Activated CD4-positive, alpha-beta T cell treated with anti-CD3 and anti-CD28 coated beads for 24 hours (primary cell): Measurements from ENCODE around the gene ODR4.
A peak's percentile ranks its signal among the peaks of the same experiment; 100 is the strongest.
"Not testable (repeated sequence)": the region's sequence is repeated elsewhere in the genome, so short reads cannot be mapped to it uniquely, and the experiment has no call there.

ENCODE experiments used
- DNase-seq, 2 donors: peaks; one replicate each; pipeline ENCODE4 v3.0.0-alpha.2; 2020; ENCODE audit warnings: low read depth in 2 of 2

The ODR4 gene

DNA sequence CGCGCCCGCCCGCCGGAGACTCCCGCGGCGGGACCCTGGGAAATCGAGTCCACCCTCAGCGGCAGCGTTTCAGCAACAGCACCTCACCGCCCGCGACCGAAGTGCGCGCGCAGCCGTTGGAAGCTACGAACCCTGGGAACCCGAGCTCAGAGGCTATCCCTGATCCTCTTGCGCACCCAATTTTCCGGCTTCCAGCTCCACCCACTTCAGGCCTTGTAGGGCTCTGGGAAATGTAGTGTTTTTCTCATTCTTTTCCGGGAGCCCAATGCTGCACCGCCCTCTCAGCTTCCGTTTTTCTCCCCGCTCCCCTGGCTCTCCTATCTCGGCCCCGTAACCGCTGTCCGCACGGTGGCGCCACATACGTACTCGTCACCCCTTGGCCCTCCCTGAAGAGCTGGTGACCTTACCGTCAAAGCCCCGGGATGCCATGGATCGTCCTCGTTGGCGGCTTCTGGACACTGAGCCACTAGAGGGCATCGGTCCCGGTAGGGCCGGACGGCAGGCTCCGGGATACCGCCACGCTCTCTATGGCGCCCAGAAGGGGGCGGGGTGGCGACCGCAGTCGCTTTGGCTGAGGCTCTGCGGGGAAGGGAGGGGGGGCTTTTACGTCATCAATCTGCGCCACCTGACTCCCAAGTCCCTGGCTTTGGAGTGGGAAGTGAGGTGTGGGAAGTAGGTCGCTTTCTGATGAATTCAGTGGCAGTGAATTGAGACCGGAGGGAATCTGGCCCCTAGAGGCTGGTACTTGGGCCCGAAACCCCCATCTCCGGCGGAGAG, at the start of gene ODR4, which contains the start of gene TPR:
Gene ODR4 (plus strand): TSS at position 687 of the 777 bp plus-strand sequence. CDS start 3,948 bp downstream, outside the sequence.
Gene TPR (minus strand): TSS at position 102 of the 777 bp plus-strand sequence. CDS start 225 bp downstream, outside the sequence.
- peak; percentile 91 to 94 for DNase-seq

DNA sequence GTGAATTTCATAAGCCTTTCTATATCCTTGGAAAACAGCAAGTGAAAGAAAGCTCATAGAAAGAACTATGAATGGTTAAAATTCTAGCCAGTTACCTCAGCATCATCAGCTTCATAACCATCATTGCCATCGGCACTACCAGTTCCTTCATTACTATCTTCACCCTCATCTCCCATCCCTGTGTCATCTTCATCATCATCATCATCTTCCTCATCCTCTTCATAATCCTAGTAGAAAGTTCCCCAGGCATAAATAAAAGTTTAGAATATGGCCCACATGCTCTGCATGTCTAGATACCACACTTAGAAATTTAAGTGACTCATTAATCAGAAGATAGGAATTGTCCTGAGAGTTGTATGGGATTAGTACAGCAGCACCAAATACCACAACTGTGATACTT, 49.6 kb upstream of the ODR4 start:
- DNase-seq: no peak

- no peak for DNase-seq
These were observed 48.3 kb upstream of the ODR4 start for GRCh38 chr1:186327331-186327730.

- DNase-seq: no peak
These were observed 44.9 kb upstream of the ODR4 start for GRCh38 chr1:186330758-186331157.

DNA sequence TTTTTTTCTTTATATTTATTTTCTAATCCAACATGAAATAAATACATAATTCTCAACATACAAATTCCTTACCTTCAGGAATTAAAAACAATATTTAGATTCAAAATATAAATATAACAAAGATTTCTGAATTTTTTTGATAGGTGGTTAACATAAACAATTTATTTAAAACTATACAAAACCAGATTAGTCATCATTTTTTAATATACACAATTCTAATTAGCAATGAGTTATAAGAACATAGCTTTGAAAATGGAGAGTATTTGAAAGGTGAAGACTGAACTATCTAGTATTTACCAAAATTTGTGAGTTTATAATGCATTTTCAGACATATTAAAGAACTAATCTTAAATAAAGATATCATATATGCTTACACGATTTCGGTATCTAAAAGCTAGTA, 38.1 kb upstream of the ODR4 start:
- DNase-seq: no peak

GRCh38 chr1:186340772-186341171, 34.9 kb upstream of the ODR4 start:
- DNase-seq: no peak

DNA sequence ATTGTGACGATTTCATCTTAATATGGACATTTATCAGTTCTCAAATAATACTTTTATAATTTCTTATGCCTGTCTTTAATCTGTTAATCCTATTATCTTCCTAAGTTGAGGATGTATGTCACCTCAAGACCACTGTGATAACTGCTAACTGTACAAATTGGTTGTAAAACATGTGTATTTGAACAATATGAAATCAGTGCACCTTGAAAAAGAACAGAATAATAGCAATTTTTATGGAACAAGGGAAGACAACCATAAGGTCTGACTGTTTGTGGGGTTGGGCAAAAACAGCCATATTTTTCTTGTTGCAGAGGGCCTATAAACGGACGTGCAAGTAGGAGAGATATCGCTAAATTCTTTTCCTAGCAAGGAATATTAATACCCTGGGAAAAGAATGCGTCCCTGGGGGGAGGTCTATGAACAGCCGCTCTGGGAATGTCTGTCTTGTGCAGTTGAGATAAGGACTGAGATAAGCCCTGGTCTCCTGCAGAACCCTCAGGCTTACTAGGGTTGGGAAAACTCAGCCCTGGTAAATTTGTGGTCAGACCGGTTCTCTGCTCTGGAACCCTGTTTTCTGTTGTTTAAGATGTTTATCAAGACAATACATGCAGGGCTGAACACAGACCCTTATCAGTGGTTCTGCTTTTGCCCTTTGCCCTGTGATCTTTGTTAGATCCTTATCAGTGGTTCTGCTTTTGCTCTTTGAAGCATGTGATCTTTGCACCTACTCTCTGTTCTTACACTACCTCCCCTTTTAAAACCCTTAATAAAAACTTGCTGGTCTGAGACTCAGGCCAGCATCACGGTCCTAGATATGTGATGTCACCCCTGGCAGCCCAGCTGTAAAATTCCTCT, 27.6 kb upstream of the ODR4 start:
- DNase-seq: not testable (repeated sequence)

DNA sequence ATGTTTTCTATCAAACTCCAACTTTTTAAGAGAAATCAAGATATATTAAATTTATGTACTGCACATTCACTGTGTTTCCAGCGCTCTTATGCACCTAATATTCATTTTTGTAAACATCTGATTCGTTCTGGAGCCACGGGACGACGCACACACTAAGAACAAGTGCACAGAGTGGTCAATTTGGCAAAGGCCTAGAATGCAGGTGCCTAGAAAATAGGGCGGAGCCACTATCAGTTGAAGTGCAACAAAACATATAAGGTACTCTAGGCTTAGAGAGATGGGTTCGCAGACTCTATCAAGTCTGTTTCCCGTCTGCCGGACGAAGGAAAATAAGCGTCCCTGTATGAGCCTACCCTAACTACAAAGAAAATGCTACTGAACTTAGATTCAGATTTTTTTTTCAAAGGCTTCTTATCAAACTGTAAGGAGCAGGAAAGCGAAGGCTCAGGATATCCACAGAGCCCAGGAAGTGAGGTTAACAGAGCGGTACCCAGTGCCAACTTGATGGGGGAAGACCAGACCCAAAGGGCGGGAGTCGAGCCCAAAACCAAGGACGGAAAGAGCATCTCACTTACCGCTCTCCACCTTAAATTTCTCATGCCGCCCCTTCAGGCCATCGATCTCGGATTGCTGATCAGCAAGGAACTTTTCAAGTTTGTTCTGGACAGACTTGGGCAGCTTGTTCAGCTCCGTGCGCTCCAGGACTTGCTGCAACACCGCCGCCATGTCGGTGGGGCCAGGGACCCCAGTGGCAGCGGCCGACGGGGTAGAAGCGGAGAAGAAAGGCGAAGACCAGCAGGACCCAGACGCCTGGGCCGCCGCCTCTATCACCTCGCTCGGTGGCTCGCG, 1.1 kb upstream of the ODR4 start:
- DNase-seq: peak in 1 of 2 donors; percentile 3

GRCh38 chr1:186375929-186376319, 286 bp downstream of the ODR4 start:
- no peak for DNase-seq

DNA sequence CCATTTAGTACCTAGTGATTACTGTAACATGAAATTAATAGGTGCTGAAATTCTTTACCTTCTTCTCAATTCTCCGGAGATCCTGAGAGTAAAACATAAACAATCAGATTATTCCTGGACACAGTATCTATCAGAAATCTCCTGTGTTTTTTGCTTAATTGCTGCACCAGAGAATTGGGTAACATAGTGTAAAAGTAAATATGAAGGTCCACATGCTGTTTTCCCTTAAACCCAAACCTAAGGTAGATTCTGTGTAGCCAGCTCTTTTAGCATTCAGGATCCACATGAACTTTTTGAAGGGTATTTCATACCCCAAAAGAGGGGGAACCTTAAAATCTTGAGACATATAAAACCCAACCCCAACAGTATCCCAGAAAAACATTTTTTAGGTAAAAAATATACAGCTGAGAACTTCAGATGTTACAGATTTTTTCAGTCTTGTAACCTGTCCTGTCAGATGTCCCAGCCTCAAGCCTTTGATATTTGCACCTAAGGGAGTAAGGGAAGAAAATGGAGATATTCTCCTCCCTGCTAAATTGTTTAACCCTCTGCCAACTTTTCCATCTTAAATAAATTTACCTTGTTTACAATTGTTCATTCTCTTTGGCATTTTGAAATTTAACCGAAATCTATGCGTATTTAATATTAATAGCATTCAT, 11.2 kb downstream of the ODR4 start:
- DNase-seq: no peak

GRCh38 chr1:186390925-186391324, 15.3 kb downstream of the ODR4 start:
- DNase-seq: no peak

GRCh38 chr1:186391841-186392240, 16.2 kb downstream of the ODR4 start:
- DNase-seq: no peak

- not testable (repeated sequence) for DNase-seq
These were observed 17.1 kb downstream of the ODR4 start for GRCh38 chr1:186392711-186393110.

DNA sequence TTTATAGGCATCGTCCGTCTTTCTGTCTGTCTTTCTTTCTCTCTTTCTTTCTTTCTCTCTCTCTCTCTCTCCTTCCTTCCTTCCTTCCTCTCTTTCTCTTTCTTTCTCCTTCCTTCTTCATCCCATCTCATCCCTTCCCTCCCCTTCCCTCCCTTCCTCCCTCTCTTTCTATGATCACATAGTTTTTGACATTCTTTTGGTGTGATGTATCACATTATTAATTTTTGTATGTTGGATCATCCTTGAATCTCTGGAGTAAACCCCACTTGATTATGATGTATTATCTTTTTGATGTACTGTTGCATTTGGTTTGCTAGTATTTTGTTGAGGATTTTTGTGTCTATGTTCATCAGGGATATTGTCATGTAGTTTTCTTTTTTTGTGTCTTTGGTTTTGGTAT, 25.8 kb downstream of the ODR4 start:
- DNase-seq: not testable (repeated sequence)

DNA sequence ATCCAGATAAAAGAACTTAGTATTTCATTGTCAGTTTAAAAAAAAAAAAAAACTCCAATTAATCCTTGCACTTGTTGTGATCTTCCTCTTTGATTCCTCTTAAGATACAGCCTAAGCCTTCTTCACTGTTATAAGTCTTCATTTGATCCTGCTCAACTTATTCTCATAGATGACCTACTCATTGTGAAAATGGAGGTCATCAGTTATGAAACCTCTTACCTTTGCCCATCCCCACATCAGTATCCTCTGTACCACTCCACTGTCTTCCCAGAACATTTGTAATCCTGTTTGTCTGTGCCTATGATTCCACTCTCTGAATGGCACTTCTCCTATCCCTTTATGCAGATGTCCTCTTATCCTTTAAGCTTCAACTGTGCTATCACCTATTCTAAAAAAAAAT, 28.0 kb downstream of the ODR4 start:
- DNase-seq: no peak

DNA sequence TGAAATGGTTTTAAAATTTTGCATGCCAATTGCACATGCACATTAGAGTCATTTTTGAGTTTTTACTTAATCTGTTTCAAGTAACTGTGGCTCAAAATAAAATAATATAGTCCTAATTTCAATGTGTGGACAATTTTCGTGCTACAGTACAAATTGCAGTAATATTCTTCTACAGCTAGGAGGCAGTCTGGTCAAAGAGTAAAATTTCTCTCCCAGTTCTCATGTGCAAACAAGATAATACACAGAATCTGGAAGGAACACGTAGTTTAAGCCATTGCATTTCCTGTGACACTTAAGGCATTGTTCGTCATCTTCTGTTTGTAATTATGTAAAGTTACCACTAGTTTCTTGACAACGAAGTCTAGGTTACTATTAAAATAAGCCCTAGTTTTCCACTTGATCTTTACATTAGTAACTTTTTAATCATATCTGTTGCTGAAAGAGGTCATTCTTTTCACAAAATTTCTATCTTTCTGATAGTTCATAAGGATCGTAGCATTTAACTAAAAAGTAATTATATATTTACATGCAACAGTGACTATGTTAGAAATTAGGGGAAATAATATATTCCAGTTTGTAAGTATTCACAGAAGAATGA, 28.9 kb downstream of the ODR4 start:
- no peak for DNase-seq

GRCh38 chr1:186409091-186409490, 33.5 kb downstream of the ODR4 start:
- no peak for DNase-seq

GRCh38 chr1:186413319-186413718, 37.7 kb downstream of the ODR4 start:
- DNase-seq: no peak

DNA sequence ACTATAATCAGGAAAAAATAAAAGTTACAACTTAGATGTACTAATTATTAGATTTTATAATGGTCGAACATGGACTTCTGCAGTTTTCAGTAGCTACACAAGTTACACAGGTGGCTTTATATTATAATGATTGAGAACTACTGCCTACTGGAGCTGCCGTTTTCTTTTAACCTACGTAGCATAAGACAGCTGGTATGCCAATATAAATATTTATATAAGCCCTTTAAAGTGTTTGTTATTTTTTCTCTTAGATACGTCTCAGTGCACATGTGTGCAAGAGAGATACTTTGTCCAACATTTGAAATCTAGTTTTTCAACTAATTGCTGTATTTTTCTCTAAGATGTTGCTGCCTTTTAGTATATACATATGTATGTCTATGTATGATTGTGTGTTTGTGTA, 42.9 kb downstream of the ODR4 start:
- no peak for DNase-seq

GRCh38 chr1:186420311-186420710, 44.7 kb downstream of the ODR4 start:
- DNase-seq: no peak

DNA sequence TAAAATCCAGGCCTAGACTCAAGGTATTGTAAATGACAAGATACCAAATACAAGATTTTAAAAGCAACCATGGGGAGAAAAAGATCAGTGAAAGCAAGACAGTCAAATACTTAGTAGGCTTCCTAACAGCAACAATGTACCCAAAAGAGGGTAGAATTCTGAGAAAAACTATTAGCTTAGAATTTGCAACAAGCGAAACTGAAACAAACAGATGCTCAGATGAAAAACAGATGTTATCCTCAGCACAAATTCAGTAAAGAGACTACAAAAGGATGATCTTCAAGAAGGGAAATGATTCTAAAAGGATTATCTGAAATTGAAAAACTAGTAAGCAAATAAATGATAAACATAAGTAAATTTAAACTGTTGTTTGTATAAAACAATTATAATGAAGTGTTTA, 45.3 kb downstream of the ODR4 start:
- no peak for DNase-seq
